Urothelium cell line (cell line): ENCODE results near the gene NPSR1.
"Not testable (repeated sequence)": the region's sequence is repeated elsewhere in the genome, so short reads cannot be mapped to it uniquely, and the experiment has no call there.

Experiments
- DNase-seq: peaks from one replicate; pipeline ENCODE4 v3.0.0; 2011; ENCODE audit warnings: low spot score, mixed read lengths
- FAIRE-seq: peaks from 2 replicates; lab custom pipeline; 2011; peaks lifted over from hg19 to GRCh38; lab: Jason Lieb, UNC

Gene NPSR1, protein sequence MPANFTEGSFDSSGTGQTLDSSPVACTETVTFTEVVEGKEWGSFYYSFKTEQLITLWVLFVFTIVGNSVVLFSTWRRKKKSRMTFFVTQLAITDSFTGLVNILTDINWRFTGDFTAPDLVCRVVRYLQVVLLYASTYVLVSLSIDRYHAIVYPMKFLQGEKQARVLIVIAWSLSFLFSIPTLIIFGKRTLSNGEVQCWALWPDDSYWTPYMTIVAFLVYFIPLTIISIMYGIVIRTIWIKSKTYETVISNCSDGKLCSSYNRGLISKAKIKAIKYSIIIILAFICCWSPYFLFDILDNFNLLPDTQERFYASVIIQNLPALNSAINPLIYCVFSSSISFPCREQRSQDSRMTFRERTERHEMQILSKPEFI

DNA sequence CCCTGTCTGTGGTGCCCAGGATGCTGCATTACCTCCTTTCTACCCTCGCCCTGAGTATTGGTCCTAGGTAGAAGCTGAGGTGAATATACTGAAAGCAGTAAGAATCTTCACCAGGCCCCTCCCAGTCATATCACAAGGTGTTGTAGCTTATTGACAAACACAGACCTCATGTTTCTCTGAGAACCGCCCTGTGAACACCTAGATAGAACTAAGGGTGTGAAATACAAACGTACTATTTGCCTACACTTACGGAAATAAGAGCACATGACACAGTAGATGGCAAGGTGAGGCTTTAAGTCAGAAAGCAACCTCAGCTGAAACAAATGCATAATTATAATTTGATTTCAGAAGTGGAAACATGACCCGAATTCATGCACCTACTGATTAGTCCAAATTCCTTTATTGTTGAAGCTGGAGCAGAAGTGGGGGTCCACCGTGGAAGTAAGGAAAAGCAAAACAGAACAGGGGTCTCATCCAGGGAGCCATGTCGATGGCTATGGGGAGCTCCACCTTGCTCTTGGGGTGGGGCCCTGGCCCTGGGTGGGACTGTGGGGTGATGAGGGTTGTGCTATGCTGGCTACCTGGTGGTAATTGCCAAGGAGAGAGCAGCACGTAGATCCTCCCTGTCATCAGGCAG, at the start of gene NPSR1:
Gene NPSR1 (plus strand): TSS at position 587 of the 637 bp plus-strand sequence. CDS start 195 bp downstream, outside the sequence.
- DNase-seq (no peak), FAIRE-seq (no peak)

DNA sequence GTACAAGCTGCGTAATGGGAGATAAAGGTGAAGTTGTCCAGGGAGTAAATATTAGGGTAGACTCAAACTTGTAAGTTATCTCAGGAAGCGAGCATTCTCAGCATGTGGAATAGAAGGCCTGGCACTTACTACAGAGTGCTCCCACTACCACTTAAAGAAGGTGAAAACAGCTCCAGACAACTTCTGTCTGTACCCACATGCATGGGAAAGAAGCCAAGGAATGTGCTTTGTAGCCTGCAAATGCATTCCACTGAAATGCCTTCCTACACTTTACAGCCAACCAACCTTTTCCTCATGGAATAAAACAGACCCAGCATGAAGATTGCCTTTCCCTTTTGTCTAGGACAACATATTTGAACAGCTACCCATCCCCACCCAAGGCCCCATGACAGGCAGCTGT, 45.4 kb upstream of the NPSR1 start:
- FAIRE-seq (peak; percentile 20), DNase-seq (peak; percentile 65)

DNA sequence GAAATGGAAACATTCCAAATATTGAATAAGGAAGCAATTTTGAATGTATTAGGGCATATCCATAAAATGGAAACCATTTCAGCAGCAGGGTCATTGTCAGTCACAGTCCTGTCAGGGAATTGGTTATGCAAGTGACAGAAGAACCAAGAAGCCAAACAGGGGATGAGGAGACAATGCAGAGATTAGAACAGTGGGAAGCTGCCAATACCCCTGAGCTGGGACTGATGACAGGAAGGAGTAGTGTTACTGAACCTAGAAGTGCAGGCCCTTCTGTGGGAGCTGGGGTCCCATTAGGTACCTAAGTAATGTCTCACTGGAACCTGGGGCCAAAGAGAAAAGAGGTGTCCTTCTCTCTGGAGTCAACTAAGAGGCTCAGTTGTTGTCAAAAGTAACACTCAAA, 37.6 kb upstream of the NPSR1 start:
- FAIRE-seq (no peak), DNase-seq (no peak)

DNA sequence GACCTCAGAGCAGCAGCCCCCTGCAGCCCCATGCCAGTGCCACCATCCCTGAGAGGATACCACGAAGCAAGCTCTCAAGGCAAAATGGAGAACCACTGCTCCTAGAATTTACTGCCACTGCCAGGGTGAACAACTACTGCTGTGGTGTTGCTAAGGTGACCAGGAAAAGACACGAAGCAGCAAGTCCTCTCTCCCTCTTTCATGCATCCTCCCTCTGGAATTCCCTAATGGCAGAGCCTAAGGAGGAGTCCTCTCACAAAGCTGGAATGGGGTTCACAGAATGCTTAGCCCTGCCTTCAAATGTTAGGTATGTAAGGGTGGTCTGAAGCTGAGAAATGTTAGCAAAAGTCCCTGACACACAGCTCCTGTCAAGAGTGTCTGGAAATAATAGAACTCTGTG, 35.8 kb upstream of the NPSR1 start:
- DNase-seq (no peak), FAIRE-seq (no peak)

DNA sequence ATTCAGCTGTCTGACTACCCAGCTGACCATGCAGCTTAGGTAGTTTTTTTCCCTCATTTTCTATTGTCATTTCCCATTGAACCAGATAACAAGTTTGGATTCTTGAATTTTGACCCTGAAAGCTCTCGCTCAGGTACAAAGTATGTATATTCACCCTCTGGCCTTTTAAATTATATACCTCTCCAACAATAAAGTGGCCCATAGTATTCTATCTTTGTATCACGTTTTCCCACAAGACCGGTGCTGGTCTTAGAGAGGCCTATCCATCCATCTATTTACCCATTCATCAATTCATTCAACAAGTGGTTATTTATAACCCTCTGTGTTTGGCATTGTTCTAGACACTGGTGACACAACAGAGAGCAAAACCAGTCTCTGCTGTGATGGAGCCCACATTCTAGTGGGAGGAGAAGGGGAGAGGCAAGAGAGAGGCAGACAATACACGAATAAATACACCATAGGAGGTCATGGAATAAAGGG, 35.2 kb upstream of the NPSR1 start:
- no peak for FAIRE-seq
- DNase-seq, result no peak

DNA sequence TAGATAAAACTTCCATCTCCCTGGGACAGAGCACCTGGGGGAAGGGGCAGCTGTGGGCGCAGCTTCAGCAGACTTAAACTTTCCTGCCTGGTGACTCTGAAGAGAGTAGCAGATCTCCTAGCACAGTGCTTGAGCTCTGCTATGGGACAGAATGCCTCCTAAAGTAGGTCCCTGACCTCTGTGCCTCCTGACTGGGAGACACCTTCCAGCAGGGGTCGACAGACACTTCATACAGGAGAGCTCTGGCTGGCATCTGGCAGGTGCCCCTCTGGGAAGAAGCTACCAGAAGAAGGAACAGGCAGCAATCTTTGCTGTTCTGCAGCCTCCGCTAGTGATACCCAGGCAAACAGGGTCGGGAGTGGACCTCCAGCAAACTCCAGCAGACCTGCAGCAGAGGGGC, 29.4 kb upstream of the NPSR1 start:
- not testable (repeated sequence) for DNase-seq, FAIRE-seq

DNA sequence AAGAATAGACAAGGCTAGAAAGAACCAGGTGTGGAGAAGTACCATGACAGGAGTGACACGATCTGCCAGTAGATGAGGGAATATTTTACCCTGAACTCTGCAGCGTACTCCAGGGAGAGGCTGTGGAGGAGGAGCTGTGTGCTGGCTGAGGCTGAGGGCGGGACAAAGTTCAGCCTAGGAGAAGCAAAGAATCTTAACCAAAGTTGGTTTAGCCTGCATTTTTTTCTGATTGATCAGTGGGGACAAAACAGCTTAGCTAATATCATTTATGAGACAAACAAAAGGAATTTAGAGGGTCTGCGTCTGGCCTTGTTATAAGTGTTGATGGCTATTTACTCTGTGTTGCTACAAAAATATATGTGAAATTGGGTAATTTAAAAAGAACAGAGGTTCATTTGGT, 5.2 kb upstream of the NPSR1 start:
- DNase-seq (peak; percentile 48), FAIRE-seq (peak; percentile 55)

DNA sequence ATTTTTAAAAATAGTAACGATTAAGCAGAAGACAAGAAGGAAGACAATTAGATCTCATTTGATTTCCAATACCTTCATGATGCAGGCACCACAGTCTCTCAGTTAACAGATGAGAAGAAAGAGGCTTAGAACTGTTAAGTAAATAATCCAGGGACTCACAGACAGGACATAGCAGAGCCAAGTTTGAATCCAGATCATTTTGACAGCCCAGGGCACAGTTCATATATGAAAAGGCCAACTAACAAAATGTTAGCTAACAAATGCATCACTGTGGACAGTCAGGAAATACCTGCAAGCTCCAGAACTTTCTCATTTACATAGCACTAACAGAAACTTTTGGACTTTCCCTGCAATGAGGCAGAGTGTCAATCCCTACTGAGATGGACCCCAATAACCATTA, 4.2 kb upstream of the NPSR1 start:
- FAIRE-seq, result no peak
- DNase-seq, result no peak

DNA sequence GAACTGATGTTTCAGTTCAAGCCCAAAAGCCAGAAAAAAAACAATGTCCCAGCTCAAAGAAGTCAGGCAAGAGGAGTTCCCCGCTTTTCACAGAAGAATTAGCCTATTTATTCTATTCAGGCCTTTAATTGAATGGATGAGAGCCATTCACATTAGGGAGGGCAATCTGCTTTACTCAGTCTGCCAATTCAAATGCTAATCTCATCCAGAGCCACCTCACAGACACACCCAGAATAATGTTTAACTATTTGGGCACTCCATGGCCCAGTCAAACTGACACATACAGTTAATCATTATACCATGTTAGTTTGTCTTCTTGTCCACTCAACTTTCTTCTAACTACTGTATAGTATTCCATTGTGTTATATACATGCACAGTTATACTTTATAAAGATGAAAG, 2.6 kb upstream of the NPSR1 start:
- no peak for DNase-seq

DNA sequence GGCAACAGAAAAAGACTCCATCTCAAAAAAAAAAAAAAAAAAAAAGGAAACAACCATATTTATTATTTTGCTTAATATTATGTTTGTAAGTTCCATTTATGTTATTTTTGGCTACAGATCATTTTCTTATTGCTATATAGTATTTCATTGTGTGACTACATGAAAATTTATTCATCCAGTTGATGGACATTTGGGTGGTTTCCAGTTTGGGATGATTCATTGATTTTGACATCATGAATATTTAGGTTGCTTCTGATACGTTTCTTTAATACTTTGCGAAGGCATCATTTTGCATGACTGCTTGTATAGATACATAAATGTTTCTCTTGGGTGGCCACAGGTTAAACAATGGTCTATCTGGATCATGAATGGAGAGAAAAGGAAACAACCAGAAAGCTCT, 2.0 kb upstream of the NPSR1 start:
- no peak for FAIRE-seq
- DNase-seq, result no peak

More for the DNA sequence above, 2.6 kb upstream of the NPSR1 start:
- no peak for FAIRE-seq

DNA sequence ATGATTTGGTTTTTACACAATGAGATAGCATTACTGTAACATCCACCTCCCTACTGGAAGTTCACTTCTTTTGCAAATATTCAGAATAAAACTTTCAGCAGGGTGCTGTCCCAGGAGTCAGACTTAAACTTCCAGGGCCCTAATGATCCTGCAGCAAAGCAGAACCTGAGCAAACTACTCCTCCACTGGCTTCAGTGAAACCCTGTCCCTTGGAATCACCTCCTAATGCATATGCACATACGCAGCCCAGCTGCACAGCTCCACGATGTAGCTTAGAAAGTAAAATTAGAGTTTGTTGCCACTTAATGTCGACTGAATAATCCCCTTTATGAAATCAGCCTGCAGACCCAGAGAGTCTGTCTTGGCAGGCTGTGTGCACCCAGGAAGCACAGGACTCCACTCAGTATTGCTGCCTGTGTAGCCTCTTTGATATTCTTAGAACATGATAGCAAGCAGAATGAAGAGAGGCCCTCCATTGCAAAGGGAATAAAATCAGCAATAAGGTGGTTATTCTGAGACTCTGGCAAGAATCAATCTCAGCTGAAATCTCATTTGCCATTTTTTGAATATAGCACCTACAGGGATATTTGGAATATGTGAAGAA, 1.6 kb downstream of the NPSR1 start:
- no peak for FAIRE-seq
- DNase-seq, result no peak

DNA sequence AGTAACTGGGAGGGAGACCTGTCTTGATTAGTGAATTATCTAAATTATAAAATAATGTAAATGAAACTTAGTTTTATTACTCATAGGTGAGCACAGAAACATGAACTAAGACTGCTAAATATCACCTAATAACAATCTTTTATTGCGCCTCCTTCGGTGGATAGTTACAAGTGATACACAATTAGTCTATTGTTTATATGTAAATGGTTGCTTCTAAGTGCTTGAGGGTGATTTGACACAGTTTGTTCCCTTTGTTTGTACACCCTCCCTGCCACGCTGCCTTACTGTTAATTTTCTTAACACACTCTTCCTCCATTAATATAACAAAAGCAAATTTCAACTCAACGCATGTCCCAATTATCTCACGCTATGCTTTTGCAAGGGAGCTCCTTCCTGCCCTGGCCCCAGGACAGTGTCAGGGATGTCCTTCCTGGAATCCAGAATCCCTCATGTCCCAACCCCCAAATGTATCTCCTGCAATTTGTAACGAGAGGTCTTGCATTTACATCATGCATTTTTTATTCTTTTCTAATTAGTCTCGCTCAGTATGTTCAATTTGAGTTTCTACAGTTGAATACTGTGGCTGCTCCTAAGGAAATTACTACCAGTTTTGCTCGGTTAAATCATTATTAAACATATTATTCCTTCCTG, 4.2 kb downstream of the NPSR1 start:
- DNase-seq (no peak), FAIRE-seq (no peak)

DNA sequence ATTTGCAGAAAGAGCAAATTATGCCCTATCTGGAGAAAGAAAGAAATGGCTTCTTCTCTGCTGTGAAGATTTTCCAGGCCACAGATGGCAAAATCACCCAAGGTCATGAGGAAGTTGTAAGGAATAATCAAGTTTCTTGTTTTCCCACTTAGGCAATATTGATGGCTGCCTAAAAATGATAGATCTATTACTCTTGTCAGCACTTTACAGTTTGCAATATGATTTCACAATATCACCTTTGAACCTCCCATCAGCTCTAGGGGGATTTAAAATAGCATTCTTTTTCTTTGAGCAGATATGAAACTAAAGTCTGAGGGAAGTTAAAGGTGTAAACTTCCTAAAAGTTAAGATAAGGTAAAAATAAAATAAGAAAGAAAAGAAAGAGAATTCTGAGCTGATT, 6.7 kb downstream of the NPSR1 start:
- FAIRE-seq, result no peak
- no peak for DNase-seq

DNA sequence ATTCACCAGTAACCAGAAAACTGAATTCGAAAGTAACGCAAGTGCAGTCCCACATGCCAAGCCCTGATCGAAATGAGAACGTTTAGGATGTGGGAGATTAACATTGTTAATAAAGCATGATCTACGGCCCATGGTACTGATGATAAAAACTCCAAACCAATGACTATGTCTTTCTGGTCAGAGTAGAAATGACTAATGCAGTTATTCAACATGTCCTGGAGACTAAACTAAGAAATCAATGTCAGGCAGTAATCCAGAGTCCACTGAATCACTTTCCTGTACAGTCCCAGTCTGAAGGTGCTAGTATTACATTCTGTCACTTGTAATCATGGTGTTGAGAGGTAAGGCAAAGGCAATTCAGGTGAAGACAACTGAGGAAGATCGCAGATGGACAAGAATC, 14.4 kb downstream of the NPSR1 start:
- DNase-seq, result no peak
- no peak for FAIRE-seq

DNA sequence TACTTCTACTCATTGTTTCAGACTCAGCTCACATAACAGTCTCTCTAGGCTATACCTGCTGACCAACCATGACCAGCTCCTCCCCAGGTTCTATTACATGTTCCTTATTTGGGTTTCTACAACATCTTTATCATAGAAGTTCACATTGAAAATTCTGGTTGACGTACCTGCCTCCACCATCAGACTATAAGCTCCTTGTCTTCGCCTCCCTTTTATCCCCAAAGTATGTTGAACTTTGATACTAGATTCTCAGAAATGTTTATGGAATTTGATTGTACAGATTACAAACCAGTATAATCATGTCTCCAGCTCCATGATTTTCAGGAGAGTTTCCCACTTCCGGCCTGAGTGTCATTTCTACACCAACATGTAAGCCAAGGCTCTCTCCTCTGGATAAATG, 15.0 kb downstream of the NPSR1 start:
- DNase-seq (no peak), FAIRE-seq (no peak)

DNA sequence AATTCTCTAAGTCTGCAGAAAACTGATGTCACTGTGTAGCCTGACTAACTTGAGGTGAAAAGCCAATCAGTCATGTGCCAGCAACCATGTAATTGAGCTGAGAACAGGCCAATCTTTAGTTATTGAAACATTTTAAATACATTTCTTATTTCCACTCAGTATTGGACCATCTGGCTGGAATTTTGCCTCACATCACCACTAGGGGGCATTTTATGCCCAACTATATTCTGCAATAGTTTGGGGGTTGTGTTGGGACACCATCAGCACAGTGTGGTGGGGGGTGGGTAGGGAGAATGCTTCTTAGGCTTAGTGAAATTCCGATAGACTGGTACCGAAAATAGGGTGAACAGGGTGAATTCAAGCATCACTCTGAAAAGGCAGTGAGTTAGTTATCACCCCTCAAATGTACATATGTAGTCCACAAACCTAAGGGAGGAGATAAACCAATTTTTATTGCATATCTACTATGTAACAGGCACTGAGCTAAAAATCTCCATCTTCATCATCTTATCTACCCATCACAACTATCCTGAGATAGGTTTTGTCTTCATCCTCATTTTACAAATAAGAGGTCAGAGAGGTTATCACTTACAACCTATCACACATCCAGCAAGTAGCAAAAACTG, 17.8 kb downstream of the NPSR1 start:
- FAIRE-seq, result peak; percentile 75
- DNase-seq, result peak; percentile 50

DNA sequence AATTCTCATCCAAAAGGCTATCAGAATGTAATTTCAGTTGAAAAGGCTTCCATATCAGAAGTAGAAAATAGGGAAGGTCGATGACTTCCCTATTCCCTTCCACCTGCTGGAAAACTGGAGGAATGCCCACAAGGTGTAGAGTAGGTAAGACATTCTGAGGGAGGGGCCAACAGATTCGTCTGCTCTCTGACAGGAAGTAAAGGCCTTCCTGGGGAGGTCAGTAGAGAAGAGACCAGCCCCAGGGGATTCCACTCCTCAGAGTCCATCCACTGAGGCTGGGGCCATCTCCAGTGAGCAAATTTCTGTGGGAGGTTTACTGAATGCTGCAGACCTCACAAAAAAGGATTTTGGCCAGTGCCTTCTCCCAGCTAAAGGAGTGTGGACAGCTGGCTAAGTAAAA, 19.5 kb downstream of the NPSR1 start:
- DNase-seq (no peak), FAIRE-seq (no peak)

DNA sequence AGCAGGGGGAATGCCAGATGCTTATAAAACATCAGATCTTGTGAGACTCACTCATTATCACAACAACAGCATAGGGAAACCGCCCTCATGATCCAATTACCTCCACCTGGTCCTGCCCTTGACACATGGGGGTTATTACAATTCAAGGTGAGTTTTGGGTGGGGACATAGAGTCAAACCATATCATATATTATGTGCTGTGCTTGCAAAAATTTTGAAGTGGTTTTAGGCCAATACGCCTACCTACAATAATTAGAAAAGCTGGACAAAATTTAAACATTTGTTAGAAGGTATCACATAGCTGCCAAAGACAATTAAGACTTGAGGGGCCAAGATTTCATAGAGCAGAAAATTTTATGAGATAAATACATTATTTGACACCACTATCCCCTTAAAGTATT, 29.5 kb downstream of the NPSR1 start:
- DNase-seq (no peak), FAIRE-seq (no peak)

DNA sequence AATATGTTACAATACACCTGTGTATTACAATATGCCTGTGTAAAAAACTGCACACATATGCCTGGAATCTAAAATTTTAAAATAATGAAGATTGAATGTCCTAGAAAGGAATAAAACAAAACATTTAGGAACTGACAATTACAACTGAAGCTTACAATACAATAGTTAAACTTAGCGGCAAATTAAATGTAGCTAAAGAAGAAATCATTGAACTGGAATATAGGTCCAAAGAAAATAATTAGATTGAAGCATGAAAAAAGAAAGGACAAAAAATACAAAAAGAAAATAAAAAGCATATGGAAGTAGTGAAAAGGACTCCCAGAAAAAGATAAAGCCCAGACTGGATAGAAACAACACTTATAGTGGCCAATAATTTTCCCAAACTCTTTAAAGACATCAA, 38.4 kb downstream of the NPSR1 start:
- no peak for DNase-seq
- FAIRE-seq, result no peak

DNA sequence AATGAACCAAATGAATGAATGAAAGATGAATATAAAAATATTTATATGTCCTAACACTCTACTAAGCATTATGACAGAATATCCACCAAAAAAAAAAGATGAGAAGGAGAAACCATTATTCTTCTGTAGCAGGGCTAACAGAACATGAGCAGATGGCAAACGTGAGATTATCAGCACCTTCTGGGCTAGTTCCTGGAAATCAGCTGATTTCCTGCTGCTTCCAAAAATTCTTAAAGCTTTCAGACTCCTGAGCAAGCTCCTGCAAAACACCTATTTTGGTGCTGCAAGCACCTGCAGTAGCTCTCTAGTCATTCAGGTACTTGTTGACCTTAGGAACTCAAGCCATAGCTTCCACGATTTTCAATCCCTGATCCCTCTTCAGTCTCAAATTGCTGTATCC, 51.8 kb downstream of the NPSR1 start:
- DNase-seq, result no peak
- no peak for FAIRE-seq

DNA sequence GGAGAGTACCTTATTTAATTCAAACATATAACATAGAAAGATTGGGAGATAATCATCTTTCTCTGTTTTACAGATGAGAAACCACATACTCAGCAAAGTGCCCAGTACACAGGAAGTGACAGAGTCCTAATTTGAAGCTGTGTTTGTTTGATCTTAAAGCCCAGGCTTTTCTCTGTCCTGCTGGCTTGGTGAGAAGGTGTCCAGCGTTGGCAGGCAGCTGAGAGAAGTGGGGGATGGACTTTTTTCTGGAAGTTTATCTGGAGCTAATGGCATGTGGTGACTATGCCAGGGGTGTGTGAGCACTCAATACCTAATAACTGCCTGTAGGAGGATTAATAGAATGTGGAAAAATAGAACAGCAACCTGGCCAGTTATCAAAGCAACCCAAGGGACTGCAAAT, 60.8 kb downstream of the NPSR1 start:
- DNase-seq, result no peak
- FAIRE-seq, result no peak
